ENCODE results near the gene ZNF341.
A peak's percentile ranks its signal among the peaks of the same experiment; 100 is the strongest.

Gene ZNF341

DNA sequence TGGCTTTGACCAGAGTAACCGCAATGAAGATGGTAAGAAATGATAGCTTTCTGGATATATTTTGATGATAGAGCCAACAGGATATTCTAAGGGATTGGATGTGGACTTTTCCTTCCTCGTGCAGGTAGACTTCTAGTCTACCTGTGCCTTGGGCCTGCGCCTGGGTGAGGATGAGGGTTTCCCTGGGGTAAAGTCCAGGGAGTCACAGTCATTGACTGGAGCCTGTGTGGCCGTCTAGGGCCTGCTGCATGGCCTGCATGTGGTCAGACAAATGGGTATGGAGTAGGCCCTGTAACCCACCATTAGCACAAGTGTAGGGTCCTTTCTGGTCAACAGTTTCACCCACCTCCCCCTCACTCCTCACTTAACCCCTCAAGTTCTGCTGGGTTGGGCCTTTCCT lies 66.6 kb downstream of the ZNF341 start:
- no peak for DNase-seq

DNA sequence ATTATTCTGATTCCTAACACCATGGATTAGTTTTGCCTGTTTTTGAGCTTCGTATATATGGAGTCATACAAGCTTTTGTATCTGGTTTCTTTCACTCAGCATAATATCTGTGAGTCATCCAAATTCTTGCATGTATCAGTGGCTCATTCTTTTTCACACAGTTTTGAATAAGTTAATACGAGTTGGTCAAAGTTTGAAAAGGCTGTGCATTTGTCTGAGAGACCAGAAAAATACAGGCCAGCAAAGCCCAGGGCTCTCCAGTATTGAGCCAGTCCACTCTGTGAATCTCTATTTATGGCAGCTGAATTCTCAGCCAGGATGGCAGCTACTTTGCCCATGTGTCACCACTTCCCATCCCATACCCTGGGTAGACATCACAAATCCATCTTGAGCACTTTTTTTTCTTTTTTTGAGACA lies 72.1 kb downstream of the ZNF341 start:
- DNase-seq = no peak

DNA sequence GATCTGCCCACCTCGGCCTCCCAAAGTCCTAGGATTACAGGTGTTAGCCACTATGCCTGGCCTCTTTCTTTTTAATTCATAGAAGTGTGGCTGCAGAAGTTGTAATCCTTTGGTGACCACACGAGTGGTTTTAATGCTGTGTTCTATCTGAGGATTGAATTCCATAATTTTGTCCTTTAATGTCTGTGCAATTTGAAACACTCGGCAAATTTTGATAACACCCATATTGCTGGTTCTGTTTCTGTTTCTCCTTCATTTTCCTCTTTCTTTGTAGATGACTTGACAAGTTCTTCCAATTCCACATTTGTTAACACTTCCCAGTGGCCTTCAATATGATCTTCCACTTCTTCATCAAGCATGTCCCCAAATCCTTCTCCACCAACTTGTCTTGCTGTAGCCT lies 76.6 kb downstream of the ZNF341 start:
- no peak for DNase-seq

DNA sequence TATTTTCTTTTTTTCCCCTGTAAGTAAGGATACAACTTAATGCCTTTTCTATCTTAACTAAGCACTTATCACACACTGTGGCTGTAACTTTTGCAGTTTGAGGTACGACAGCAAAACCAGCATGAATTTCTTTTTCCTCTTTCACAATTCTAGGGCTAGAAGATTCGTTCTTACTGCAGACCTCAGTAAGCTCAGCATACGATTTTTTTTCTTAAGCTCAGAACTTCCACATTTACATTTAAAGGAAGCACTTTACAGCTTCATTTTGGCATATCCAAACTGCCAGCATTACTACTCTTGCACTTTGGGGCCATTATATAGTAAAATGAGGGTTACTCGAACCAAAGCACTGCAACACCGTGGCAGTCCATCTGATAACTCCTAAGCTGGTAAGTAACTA lies 78.5 kb downstream of the ZNF341 start:
- DNase-seq = no peak

DNA sequence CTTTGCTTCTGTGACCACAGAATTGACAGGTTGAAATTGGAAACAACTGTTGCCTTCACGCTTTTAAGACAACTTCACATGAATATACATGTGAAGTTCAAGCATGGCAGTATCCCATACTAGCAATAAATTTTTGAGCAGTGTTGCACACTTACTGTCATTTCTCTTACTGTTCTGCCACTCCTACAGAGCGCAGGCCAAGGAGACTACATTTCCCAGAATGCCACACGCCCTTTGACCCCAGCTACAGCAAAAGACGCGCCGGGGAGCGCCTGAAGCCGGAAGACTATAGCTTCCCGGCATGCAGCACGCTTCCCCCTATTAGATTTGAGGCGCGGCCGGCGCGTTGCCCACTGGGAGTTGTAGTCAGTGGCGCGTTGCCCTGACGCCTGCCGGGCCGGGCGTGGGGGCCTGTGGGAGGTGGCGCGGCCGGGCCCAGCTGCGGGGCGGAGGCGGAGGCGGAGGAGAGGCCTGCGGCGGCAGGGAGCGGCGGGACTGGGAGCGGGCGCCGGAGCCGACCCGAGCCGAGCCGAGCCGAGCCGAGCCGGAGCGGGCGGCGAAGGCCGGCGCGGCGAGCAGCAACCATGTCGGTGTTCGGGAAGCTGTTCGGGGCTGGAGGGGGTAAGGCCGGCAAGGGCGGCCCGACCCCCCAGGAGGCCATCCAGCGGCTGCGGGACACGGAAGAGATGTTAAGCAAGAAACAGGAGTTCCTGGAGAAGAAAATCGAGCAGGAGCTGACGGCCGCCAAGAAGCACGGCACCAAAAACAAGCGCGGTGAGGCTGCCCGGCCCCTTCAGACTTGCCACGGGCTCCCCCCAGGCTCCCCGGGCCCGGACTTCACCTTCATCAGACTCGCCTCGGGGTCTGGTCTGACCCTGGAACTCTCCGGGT lies 79.3 kb downstream of the ZNF341 start, which contains the start of gene CHMP4B:
CHMP4B (plus strand) TSS at position 464 of the 891 bp plus-strand sequence; CDS start at position 585, 121 bp downstream.
- peak; percentile 98 for DNase-seq

DNA sequence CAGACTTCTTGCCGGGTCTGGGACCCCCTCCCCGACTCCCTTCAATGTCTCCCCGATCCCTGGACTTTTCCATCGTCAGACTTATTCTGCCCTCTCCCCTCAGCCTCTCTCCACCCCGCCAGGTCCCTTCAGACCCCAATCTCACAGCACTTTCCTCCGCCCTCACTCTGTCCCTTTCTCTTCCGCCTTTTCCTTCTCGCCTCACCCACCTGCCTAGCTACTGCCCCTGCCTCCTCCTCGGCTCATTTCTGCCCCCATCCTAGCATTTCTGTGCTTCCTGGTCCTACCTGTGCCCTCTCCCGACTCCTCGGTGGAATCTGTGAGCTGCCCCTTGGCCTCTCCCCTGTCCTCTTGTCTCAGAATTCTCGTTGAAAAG lies 80.0 kb downstream of the ZNF341 start:
- peak; percentile 63 for DNase-seq

- peak; percentile 66 for DNase-seq
These were observed 80.5 kb downstream of the ZNF341 start for GRCh38 chr20:33812152-33812849.

- DNase-seq = no peak
These were observed 81.2 kb downstream of the ZNF341 start for GRCh38 chr20:33812908-33813462.

DNA sequence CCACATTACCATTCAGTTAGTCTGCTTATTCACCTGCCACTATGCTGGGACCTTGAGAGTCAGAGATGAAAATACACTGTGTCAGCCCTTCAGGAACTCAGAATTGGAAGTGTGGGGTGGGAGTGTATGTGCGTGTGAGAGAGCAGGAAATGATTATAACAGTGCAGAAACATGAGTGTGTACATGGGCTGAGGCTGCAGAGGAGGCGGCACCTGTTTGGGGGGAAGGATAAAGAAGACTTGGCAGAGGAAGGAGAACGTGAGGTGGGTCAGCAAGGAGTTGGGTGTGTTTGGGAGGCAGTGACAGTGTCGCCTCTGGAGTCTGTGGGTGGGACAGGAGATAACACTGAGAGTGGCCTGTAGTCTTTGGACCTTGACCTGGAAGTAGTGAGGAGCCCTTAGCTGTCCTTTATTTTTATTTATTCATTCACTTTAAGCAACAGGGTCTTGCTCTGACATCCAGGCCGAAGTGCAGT lies 82.5 kb downstream of the ZNF341 start:
- DNase-seq = no peak

DNA sequence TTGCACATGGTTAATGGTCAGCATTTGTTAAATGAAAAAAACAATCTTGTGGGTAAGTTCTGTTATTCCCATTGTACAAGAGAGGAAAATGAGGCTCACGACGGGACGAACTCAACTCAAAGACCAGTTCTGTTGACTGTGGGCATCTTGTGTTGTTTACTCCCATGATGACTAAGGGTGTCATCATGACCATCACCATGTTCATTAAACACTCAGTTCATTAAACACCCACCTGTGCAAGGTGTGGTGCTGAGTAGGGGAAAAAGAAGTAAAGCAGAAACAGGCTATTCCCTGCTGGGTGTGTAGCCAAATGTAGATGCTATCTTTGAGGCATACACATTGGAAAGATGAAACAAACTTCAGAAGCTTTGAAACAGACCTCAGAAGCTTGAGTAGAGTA lies 83.9 kb downstream of the ZNF341 start:
- no peak for DNase-seq

DNA sequence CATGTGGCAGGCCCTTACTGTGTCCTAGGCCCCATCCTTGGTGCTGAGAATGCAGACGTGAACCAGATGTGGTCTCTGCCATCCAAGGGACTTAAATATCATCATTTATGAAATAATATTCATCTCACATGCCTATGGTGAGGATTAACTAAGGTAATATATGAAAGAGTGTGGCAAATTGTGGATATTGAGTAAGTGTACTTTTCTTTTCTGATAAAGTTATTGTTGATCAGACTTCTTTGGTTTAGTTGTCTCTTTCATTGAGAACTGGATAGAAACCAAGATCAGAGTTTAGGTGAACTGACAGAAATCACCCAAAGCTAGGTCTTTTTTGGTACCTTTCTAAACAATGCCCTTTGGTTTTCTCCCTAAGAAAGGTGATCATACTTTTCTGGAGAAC lies 84.4 kb downstream of the ZNF341 start:
- no peak for DNase-seq

- DNase-seq = no peak
These were observed 85.6 kb downstream of the ZNF341 start for GRCh38 chr20:33817411-33817810.

- DNase-seq = no peak
These were observed 87.7 kb downstream of the ZNF341 start for GRCh38 chr20:33819456-33819855.

- DNase-seq = no peak
These were observed 88.6 kb downstream of the ZNF341 start for GRCh38 chr20:33820362-33820761.

GRCh38 chr20:33821270-33821836 lies 89.6 kb downstream of the ZNF341 start:
- no peak for DNase-seq

- no peak for DNase-seq
These were observed 90.6 kb downstream of the ZNF341 start for GRCh38 chr20:33822423-33822822.

DNA sequence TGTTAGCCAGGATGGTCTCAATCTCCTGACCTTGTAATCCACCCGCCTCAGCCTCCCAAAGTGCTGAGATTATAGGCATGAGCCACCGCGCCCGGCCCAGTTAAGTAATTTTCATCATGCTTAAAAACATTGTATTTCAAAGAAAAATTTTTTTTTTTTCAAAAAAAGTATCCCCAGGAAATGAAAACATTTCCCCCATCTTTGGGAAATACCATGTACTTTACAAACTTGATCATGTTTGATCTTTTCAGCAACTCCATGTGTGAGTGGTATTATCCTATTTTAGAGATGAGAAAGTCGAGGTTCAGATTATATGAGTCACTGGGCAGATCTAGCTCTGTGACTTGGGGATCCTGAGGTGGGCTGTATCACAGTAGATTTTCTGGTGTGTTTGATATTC lies 91.2 kb downstream of the ZNF341 start:
- DNase-seq = no peak

DNA sequence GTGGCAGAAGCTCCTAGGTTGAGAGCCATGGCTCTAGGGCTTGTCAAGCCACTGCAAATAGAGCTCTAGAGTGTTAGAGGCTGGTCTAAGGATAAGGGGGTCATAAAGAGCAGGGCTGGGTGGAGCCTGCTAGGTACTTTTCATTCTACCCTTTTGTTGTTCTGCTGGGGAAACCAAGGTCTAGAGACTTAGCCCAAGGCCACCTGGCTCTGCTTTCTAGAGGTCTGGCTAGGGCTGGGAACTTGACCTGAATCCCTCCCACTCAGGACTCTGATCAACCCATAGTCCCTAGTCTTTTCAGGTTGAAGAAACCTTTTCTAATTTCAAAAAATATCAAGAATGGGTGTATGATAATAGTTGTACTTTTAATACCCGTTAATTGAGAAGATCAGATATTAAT lies 93.1 kb downstream of the ZNF341 start:
- DNase-seq = no peak

DNA sequence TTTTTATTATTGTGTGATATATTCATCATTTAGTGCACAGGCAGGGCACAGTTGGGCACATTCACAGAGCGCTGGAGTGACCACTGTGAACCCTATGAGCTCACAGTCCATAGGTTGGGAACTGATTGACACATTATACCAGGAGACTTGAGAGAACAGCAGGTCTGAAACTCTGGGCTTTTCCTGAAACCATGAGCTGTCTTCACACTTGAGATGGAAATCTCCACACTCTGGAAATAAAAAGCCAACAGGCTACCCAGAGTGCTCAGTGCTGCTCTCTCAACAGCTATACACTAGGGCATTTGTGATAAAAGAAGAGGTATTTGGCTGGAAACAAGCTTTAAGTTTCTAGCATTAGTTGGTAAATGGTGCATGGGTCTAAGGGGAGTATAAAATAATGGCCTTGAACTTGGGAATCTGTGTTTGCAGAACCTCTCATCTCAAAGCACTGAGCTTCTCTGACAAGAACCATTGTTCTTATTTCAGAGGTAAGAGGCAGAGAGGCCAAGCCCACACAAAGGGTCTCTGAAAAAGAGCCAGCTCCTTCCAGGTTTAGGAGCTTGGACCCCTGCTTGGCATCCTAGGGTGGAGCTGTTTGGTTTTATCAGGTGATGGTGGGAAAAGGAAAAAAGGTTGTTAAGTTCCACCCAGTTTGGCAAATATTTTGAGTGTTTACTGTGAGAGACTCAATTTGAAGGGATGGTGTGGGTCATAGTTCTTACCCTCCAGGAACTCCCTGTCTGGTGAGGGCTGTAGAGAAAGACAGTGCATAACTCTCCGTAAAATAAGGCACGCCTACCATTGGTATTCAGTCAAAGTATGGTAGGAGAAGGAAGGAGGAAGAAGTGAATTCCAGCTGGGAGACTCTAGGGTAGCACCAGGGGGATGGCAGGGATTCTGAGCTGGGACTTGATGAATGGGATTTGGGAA lies 93.8 kb downstream of the ZNF341 start:
- no peak for DNase-seq

- no peak for DNase-seq
These were observed 94.6 kb downstream of the ZNF341 start for GRCh38 chr20:33826270-33826897.

DNA sequence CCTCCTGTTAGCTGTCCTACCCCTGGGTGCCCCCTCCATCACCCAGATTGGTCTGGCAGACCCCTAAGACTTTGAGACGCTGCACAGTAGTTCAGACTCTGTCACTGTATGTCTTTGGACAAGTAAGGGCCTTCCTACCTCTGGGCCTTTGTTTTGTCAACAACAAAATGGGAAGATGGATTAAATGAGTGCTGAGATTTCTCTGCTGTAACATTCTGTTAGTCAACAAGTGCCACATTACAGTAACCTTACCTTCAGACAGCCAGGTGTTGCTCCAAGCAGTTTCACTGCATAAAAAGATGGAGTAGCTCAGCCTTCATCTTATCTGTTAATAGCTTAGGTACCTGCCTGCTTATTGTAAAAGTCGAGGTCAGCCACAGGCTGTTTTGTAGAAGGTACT lies 95.3 kb downstream of the ZNF341 start:
- DNase-seq = no peak

Data from activated CD8-positive, alpha-beta memory T cell treated with anti-CD3 and anti-CD28 coated beads, Interleukin-2, amount 50 U/mL, for 48 hours (primary cell).